ENCODE data around the gene NAT9.

- no peak for TF ChIP-seq CTCF (IDR thresholded peaks at IDR 0.05)
- no peak for TF ChIP-seq POLR2A (IDR thresholded peaks at IDR 0.05)
Measured at GRCh38 chr17:74792586-74793105, 16.5 kb upstream of the NAT9 start.

All from right lobe of liver (tissue), 4 donors.